Measurements from ENCODE around the gene SLC10A4.
"Not testable (repeated sequence)": the region's sequence is repeated elsewhere in the genome, so short reads cannot be mapped to it uniquely, and the experiment has no call there.

Gene SLC10A4, protein sequence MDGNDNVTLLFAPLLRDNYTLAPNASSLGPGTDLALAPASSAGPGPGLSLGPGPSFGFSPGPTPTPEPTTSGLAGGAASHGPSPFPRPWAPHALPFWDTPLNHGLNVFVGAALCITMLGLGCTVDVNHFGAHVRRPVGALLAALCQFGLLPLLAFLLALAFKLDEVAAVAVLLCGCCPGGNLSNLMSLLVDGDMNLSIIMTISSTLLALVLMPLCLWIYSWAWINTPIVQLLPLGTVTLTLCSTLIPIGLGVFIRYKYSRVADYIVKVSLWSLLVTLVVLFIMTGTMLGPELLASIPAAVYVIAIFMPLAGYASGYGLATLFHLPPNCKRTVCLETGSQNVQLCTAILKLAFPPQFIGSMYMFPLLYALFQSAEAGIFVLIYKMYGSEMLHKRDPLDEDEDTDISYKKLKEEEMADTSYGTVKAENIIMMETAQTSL

DNA sequence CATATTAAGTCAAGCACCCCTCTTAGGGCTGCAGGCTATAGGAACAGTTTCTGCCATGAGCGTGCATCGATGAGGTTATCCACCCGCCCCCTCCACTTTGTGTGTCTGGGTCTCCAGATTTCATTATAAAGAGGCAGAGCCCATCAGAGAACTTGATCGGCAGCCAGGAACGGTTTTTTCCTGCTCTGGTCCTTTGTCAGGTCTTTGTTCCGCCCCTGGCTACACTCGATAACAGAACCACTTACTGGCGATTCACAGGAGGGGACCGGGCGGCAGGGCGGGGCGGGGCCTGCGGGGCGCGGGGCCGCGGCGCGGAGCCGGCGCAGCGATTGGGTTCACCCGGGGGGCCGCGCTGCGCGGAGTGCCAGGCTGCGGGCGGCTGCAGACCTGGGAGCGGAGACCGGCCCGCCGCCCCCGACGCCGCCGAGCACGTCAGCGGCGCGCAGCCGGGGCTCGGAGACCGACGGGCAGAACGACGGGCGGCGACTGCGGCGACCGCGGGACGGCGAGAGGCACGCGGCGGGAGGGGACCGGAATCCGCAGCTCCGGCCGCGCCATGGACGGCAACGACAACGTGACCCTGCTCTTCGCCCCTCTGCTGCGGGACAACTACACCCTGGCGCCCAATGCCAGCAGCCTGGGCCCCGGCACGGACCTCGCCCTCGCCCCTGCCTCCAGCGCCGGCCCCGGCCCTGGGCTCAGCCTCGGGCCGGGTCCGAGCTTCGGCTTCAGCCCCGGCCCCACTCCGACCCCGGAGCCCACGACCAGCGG is at the start of gene SLC10A4:
TSS of gene SLC10A4 (plus strand) at position 338 of the 771 bp plus-strand sequence. CDS start at position 557, 219 bp downstream.
- in situ Hi-C loops (cut with MboI; ENCODE audit: low sequenced_read_pairs): no loop called here

DNA sequence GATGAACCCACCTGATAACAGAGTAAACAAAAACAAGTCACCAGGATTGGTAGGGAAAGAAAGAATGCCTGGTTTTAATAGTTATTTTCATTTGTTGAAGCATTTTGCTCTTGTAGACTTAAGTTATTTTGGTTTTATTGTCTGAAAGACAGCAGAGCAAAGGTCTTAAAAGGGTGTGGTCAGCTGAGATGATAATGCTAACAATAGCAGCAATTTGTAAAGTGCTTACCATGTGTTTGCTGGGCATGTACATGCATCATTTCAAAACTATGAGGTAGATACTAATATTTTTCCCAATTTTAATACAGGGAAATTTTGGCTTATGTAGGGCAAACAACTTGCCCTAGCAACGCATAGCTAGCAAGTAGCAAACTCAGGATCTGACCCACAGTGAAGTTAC is 46.8 kb upstream of the SLC10A4 start:
- in situ Hi-C loops (cut with MboI; ENCODE audit: low sequenced_read_pairs): no loop called here

DNA sequence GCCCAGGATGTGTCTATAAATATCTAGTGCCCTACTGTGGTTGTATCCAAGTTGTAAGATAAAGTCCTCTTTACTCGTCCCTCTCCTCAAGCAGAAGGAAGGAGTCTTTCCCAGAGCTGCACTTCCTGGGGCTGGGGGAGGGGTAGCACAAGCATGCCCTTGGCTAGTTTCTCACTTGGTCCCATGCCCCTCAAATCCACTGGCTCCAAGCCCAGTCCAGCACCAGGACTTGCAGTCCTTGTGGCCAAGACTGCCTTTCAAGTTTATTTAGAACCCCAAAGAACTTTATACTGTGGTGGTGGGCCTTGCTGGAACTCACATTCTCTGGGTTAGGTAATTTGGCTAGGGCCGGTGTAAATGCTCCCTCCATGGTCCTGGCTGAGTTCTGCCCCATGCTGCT is 43.2 kb upstream of the SLC10A4 start:
- in situ Hi-C loops (cut with MboI; ENCODE audit: low sequenced_read_pairs): no loop called here

DNA sequence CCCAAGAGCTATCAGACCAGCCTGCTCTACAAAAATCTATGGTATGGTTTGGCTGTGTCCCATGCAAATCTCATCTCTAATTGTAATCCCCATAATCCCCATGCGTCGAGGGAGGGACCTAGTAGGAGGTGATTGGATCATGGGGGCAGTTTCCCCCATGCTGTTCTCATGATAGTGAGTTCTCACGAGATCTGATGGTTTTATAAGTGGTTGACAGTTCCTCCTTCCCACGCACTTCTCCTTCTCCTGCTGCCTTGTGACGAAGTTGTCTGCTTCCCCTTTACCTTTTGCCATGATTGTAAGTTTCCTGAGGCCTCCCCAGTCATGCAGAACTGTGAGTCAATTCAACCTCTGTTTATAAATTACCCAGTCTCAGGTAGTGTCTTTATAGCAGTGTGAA is 42.2 kb upstream of the SLC10A4 start:
- in situ Hi-C loops (cut with MboI; ENCODE audit: low sequenced_read_pairs): not testable (repeated sequence)

DNA sequence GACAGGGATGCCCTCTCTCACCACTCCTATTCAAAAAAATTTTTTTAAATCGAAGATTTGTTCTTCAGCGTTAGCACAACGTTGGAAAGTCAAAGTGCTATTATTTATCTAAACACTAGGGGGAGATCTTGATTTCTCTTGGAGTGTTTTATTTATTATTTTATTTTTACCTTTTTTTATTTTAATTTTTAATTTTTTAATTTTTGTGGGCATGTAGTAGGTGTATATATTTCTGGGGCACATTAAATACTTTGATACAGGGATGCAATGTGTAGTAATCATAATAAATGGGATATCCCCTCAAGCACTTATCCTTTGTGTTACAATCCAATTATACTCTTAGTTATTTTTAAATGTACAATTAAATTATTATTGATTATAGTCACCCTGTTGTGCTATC is 37.4 kb upstream of the SLC10A4 start:
- in situ Hi-C loops (cut with MboI; ENCODE audit: low sequenced_read_pairs): no loop called here

- in situ Hi-C loops (cut with MboI; ENCODE audit: low sequenced_read_pairs): no loop called here
These were observed 36.5 kb upstream of the SLC10A4 start for GRCh38 chr4:48446642-48447041.

DNA sequence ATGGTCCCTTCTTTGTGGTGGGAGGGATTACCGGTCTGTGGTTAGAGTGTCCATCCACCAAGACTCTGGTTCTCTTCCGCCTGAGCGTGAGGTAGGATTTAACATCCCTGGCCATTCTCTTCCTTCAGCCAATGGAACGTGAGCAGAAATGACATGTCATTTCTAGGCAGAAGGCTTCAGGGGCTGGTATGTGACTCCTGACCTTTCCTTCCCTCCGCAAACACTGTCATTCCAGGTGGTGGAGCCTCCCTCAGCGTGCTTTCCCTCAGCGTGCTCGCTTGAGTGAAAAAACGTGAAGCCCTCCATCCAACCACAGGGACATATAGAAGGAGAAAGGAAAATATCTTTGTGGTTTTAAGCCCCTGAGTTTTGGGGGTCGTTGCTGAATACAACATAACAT is 34.0 kb upstream of the SLC10A4 start:
- in situ Hi-C loops (cut with MboI; ENCODE audit: low sequenced_read_pairs): no loop called here

GRCh38 chr4:48450740-48451139 is 32.4 kb upstream of the SLC10A4 start:
- in situ Hi-C loops (cut with MboI; ENCODE audit: low sequenced_read_pairs): no loop called here

DNA sequence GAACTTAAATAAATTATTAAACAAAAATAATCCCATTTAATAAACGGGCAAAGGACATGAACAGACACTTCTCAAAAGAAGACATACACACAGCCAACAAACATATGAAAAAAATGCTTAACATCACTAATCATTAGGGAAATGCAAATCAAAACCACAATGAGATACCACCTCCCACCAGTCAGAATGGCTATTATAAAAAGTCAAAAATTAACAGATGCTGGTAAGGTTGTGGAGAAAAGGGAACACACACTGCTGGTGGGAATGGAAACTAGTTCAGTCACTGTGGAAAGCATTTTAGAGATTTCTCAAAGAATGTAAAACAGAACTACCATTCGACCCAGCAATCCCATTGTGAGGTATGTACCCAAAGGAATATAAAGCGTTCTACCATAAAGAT is 31.5 kb upstream of the SLC10A4 start:
- in situ Hi-C loops (cut with MboI; ENCODE audit: low sequenced_read_pairs): not testable (repeated sequence)

DNA sequence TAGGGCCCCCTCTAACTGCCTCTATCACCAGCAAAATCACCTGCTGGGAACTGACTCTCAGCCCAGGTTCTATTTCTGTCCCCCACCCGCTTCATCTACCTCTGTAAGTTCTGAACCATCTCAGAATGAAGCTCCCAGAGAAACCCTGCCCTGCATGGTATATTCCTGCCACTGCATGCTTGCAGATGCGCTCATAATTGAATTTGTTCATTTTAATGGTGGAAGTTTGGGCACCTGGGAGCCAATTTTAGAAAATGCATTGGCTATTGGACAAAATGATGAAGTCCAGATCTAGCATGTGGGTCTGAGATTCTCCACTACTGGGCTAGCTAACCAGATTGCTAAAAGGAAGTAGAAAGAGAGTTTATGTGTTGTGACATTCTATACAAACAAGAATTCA is 28.6 kb upstream of the SLC10A4 start:
- in situ Hi-C loops (cut with MboI; ENCODE audit: low sequenced_read_pairs): no loop called here

GRCh38 chr4:48461000-48461399 is 22.1 kb upstream of the SLC10A4 start:
- in situ Hi-C loops (cut with MboI; ENCODE audit: low sequenced_read_pairs): no loop called here

DNA sequence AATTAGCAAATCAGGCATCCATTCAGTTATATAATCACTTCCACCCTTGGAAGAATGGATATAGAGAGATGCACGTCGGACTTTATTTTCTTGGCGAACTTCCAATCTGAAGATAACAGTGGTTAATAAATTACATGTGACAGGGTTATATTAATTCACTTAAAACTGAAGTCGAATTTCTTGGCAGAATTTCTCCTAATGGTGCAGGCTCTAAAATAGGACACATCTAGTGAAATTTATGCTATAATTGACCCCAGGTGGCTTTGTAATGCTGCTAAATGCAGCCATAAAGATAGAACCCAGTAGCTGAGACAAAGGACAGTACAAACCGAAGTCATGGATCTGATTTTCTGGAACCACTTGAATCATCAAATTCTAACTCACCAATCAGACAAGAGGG is 20.8 kb upstream of the SLC10A4 start:
- in situ Hi-C loops (cut with MboI; ENCODE audit: low sequenced_read_pairs): no loop called here

- in situ Hi-C loops (cut with MboI; ENCODE audit: low sequenced_read_pairs): no loop called here
These were observed 15.7 kb upstream of the SLC10A4 start for GRCh38 chr4:48467442-48467841.

- in situ Hi-C loops (cut with MboI; ENCODE audit: low sequenced_read_pairs): no loop called here
These were observed 15.3 kb upstream of the SLC10A4 start for GRCh38 chr4:48467891-48468290.

- in situ Hi-C loops (cut with MboI; ENCODE audit: low sequenced_read_pairs): no loop called here
These were observed 13.0 kb upstream of the SLC10A4 start for GRCh38 chr4:48470137-48470536.

GRCh38 chr4:48470570-48470969 is 12.6 kb upstream of the SLC10A4 start:
- in situ Hi-C loops (cut with MboI; ENCODE audit: low sequenced_read_pairs): no loop called here

DNA sequence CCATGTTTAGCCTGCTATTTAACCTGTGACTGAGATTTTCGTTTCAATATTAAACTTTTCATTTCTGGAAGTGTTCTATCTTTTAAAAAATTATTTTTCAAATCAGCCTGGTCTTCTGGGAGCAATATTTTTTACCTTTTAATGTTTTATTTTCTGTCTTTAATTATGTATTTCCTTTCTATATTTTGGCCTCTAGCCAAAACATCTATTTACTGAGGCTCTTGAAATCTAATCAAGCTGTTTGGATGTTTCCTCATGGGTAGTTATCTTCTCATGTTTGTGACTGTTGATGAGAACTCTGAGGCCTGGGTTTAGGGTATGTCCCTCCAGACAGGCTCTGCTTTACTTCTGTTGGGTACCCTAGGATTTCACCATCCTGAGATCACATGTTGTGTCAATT is 10.3 kb upstream of the SLC10A4 start:
- in situ Hi-C loops (cut with MboI; ENCODE audit: low sequenced_read_pairs): no loop called here

DNA sequence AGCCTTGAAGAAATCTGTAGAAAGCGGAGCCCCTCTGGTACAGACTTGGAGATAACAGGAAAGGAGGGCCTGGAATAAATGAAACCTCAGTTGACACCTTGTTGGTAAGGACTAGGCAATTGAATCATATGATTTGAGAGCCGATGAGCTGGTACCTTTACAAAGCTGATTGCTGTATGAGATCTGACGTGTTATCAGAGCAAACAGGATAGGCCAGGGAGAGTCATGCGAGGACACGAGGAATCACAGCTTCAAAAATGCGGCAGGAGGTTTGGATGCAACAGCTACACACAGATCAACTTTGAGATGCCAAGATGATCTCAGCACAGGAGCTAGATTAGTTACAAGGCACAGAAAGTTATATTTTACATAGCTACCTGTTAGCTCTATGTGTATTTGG is 7.4 kb upstream of the SLC10A4 start:
- in situ Hi-C loops (cut with MboI; ENCODE audit: low sequenced_read_pairs): no loop called here

DNA sequence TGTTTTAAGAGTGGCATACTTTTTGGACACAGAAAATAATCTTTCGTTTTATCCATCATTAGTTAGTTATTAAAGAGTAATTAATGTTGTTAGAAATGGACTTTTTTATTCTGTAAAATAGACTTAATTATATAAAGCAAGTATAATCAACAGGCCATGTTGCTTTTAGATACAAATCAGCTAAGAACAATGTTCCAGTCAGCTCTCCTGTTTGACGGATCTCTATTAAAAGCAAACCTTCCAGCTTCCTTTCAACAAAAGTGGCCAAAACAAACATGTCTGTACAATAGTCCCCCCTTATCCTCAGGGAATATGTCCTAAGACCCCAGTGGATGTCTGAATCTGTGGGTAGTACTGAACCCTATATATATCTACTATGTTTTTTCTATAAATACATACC is 4.9 kb upstream of the SLC10A4 start:
- in situ Hi-C loops (cut with MboI; ENCODE audit: low sequenced_read_pairs): no loop called here

- in situ Hi-C loops (cut with MboI; ENCODE audit: low sequenced_read_pairs): no loop called here
These were observed 1.6 kb upstream of the SLC10A4 start for GRCh38 chr4:48481581-48481980.

- in situ Hi-C loops (cut with MboI; ENCODE audit: low sequenced_read_pairs): no loop called here
These were observed 792 bp downstream of the SLC10A4 start for GRCh38 chr4:48483777-48484493.
